Subcutaneous abdominal adipose tissue (tissue), 5 donors: ENCODE results near the gene POLR2J.

ENCODE experiments used
- H3K27ac ChIP-seq: one replicate; pipeline ENCODE4 v1.7.0; 2013; ENCODE audit warnings: low read depth, mild to moderate bottlenecking, inconsistent platforms, low read length, moderate library complexity
- H3K27me3 ChIP-seq, 5 donors: one replicate each; pipeline ENCODE4 v1.7.0; 2013; ENCODE audit warnings: low read length in 5 of 5, inconsistent platforms in 1 of 5; ENCODE audit not compliant: control insufficient read depth in 5 of 5, insufficient read depth in 4 of 5
- H3K36me3 ChIP-seq, 5 donors: one replicate each; pipeline ENCODE4 v1.7.0; 2013; ENCODE audit warnings: low read length in 5 of 5; ENCODE audit not compliant: control insufficient read depth in 5 of 5, insufficient read depth in 5 of 5
- H3K4me1 ChIP-seq, 5 donors: one replicate each; pipeline ENCODE4 v1.7.0; 2013; ENCODE audit warnings: low read length in 5 of 5, mild to moderate bottlenecking in 3 of 5, moderate library complexity in 1 of 5; ENCODE audit not compliant: control insufficient read depth in 5 of 5, insufficient read depth in 5 of 5
- H3K4me3 ChIP-seq, 5 donors: one replicate each; pipeline ENCODE4 v1.7.0; 2013; ENCODE audit warnings: low read length in 5 of 5, low read depth in 1 of 5
- H3K9ac ChIP-seq, 5 donors: one replicate each; pipeline ENCODE4 v1.7.0; 2013; ENCODE audit warnings: low read length in 5 of 5, mild to moderate bottlenecking in 4 of 5, moderate library complexity in 3 of 5
- H3K9me3 ChIP-seq, 5 donors: one replicate each; pipeline ENCODE4 v1.7.0; 2013; ENCODE audit warnings: low read length in 5 of 5; ENCODE audit not compliant: control insufficient read depth in 5 of 5
- donor health status: healthy.
- donor health status: healthy.
- donor health status: healthy.
- donor health status: healthy.
- donor health status: healthy.

POLR2J gene

GRCh38 chr7:102451371-102452054, 27.2 kb downstream of the POLR2J start:
- peaks cover 0 to 9% (median 7%) of the 10 kb centered on the region in 5 donors for H3K4me1 ChIP-seq
- H3K27ac ChIP-seq, result no peak overlapping the region
- H3K9ac ChIP-seq, result peak overlapping the region in 2 of 5 donors; percentile 7 to 8
- H3K27me3 ChIP-seq, result no peaks in the 10 kb centered on the region
- H3K4me3 ChIP-seq, result peak overlapping the region in 2 of 5 donors; percentile 29 to 47
- H3K36me3 ChIP-seq, result peaks cover 0 to 29% (median 20%) of the 10 kb centered on the region in 5 donors
- no peaks in the 10 kb centered on the region for H3K9me3 ChIP-seq

- Histone ChIP-seq H3K4me3 (no peak overlapping the region), H3K27me3 (no peaks in the 10 kb centered on the region), H3K9me3 (no peaks in the 10 kb centered on the region), H3K27ac (no peak overlapping the region), H3K36me3 (peaks cover 0 to 24% (median 16%) of the 10 kb centered on the region in 5 donors), H3K4me1 (peaks cover 0 to 9% (median 7%) of the 10 kb centered on the region in 5 donors), H3K9ac (no peak overlapping the region)
Measured at GRCh38 chr7:102450242-102450641, 28.5 kb downstream of the POLR2J start.

- H3K9ac ChIP-seq, result no peak overlapping the region
Measured at GRCh38 chr7:102449136-102449535, 29.6 kb downstream of the POLR2J start.

GRCh38 chr7:102447311-102447710, 31.4 kb downstream of the POLR2J start:
- H3K9ac ChIP-seq, result no peak overlapping the region
- H3K27ac ChIP-seq, result no peak overlapping the region
- H3K9me3 ChIP-seq, result no peaks in the 10 kb centered on the region
- no peaks in the 10 kb centered on the region for H3K27me3 ChIP-seq
- no peak overlapping the region for H3K4me3 ChIP-seq
- peaks cover 0 to 29% (median 18%) of the 10 kb centered on the region in 5 donors for H3K36me3 ChIP-seq
- peaks cover 0 to 9% (median 7%) of the 10 kb centered on the region in 5 donors for H3K4me1 ChIP-seq

More at GRCh38 chr7:102449136-102449535, 29.6 kb downstream of the POLR2J start:
- Histone ChIP-seq H3K4me1 (peaks cover 0 to 9% (median 7%) of the 10 kb centered on the region in 5 donors), H3K27ac (no peak overlapping the region), H3K4me3 (no peak overlapping the region), H3K27me3 (no peaks in the 10 kb centered on the region), H3K9me3 (no peaks in the 10 kb centered on the region), H3K36me3 (peaks cover 0 to 29% (median 18%) of the 10 kb centered on the region in 5 donors)

GRCh38 chr7:102446387-102447156, 32.1 kb downstream of the POLR2J start:
- Histone ChIP-seq H3K36me3 (peaks cover 0 to 34% (median 18%) of the 10 kb centered on the region in 5 donors), H3K4me3 (no peak overlapping the region), H3K27ac (no peak overlapping the region), H3K9me3 (no peaks in the 10 kb centered on the region), H3K27me3 (no peaks in the 10 kb centered on the region), H3K9ac (no peak overlapping the region), H3K4me1 (peaks cover 0 to 4% (median 4%) of the 10 kb centered on the region in 5 donors)

- no peak overlapping the region for H3K4me3 ChIP-seq
- no peak overlapping the region for H3K9ac ChIP-seq
- H3K4me1 ChIP-seq, result peaks cover 0 to 1% (median under 1%) of the 10 kb centered on the region in 5 donors
- peaks cover 0 to 35% (median 18%) of the 10 kb centered on the region in 5 donors for H3K36me3 ChIP-seq
- no peaks in the 10 kb centered on the region for H3K9me3 ChIP-seq
- no peak overlapping the region for H3K27ac ChIP-seq
- no peaks in the 10 kb centered on the region for H3K27me3 ChIP-seq
Measured at GRCh38 chr7:102445674-102446071, 33.0 kb downstream of the POLR2J start.

GRCh38 chr7:102444961-102445673, 33.6 kb downstream of the POLR2J start:
- H3K4me1 ChIP-seq, result peaks cover 0 to 7% (median 6%) of the 10 kb centered on the region in 5 donors
- H3K36me3 ChIP-seq, result peaks cover 0 to 35% (median 18%) of the 10 kb centered on the region in 5 donors
- no peaks in the 10 kb centered on the region for H3K27me3 ChIP-seq
- no peaks in the 10 kb centered on the region for H3K9me3 ChIP-seq
- no peak overlapping the region for H3K4me3 ChIP-seq
- no peak overlapping the region for H3K27ac ChIP-seq
- H3K9ac ChIP-seq, result no peak overlapping the region

GRCh38 chr7:102439963-102440795, 38.5 kb downstream of the POLR2J start:
- H3K4me1 ChIP-seq, result peaks cover 0 to 10% (median 7%) of the 10 kb centered on the region in 5 donors
- no peak overlapping the region for H3K9ac ChIP-seq
- H3K36me3 ChIP-seq, result peaks cover 0 to 20% (median 2%) of the 10 kb centered on the region in 5 donors
- no peaks in the 10 kb centered on the region for H3K27me3 ChIP-seq
- H3K9me3 ChIP-seq, result no peaks in the 10 kb centered on the region
- H3K4me3 ChIP-seq, result no peak overlapping the region
- peak overlapping the region; percentile 55 for H3K27ac ChIP-seq

GRCh38 chr7:102436118-102436517, 42.6 kb downstream of the POLR2J start:
- no peak overlapping the region for H3K4me3 ChIP-seq
- H3K4me1 ChIP-seq, result peaks cover 1 to 33% (median 26%) of the 10 kb centered on the region in 5 donors
- no peaks in the 10 kb centered on the region for H3K27me3 ChIP-seq
- peaks cover 0 to 10% (median 2%) of the 10 kb centered on the region in 5 donors for H3K36me3 ChIP-seq
- H3K9ac ChIP-seq, result no peak overlapping the region
- no peaks in the 10 kb centered on the region for H3K9me3 ChIP-seq
- no peak overlapping the region for H3K27ac ChIP-seq
